ENCODE data around the gene CIZ1.

DNA sequence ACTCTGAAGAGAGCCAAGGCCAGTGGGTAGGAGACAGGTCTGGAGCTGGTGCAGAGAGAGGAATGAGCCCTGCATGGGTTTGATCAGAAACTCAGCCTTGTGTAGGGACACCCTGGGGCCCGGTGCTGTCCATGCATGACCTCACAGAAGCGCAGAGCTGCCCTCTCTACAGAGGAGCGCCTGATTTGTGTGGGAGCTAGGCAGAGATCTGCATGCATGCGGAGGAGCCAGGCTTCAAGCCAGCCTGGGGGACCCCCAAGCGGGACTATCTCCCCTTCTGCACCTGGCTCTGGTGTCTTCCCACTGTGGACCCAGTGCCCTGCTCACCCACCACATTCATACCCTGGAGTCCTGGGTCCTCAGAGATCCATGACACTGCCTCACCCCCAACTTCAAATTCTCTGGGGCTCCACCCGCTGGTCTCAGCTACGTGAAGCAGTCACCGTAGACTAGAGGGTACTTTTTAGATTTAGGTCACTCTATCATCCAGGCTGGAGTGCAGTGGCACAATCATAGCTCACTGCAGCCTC lies 44.7 kb downstream of the CIZ1 start:
- TF ChIP-seq, protein P1, sequence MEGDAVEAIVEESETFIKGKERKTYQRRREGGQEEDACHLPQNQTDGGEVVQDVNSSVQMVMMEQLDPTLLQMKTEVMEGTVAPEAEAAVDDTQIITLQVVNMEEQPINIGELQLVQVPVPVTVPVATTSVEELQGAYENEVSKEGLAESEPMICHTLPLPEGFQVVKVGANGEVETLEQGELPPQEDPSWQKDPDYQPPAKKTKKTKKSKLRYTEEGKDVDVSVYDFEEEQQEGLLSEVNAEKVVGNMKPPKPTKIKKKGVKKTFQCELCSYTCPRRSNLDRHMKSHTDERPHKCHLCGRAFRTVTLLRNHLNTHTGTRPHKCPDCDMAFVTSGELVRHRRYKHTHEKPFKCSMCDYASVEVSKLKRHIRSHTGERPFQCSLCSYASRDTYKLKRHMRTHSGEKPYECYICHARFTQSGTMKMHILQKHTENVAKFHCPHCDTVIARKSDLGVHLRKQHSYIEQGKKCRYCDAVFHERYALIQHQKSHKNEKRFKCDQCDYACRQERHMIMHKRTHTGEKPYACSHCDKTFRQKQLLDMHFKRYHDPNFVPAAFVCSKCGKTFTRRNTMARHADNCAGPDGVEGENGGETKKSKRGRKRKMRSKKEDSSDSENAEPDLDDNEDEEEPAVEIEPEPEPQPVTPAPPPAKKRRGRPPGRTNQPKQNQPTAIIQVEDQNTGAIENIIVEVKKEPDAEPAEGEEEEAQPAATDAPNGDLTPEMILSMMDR (IDR thresholded peaks at IDR 0.05) = no peak
- no peak for TF ChIP-seq POLR2AphosphoS5 (IDR thresholded peaks at IDR 0.05; ENCODE audit: low read depth, low read length)
